CD8-positive, alpha-beta memory T cell (primary cell): ENCODE data around the gene ANKRD34A. TPM values are rescaled to one million over a fixed set of nuclear protein-coding genes. Genes with fewer than 3 reads are reported as not detected.
"Not testable (repeated sequence)": the region's sequence is repeated elsewhere in the genome, so short reads cannot be mapped to it uniquely, and the experiment has no call there.

Experiments
- CTCF ChIA-PET: fragments of 350-600 bp; sonication (Branson Sonifier 250); formaldehyde crosslinking; loops from one replicate; lab custom pipeline; 2021; ENCODE audit warnings: antibody characterized with exemption; lab: Charles Lee
- POLR2A ChIA-PET: fragments of 350-600 bp; sonication (Branson Sonifier 250); formaldehyde crosslinking; loops from one replicate; lab custom pipeline; 2021; ENCODE audit warnings: antibody characterized with exemption; lab: Charles Lee
- DNase-seq, 5 donors: peaks; one replicate each; pipeline versions ENCODE4 v3.0.0 to v3.0.0-alpha.2; 2020 to 2022; ENCODE audit warnings: mixed read lengths in 1 of 5
- H3K27ac ChIP-seq: one replicate; pipeline ENCODE4 v1.7.0; 2013; ENCODE audit warnings: low read depth, mild to moderate bottlenecking, low read length, moderate library complexity
- H3K27me3 ChIP-seq: 2 replicates; pipeline ENCODE4 v1.7.0; 2013; ENCODE audit warnings: low read length, mild to moderate bottlenecking; ENCODE audit not compliant: insufficient read depth, poor library complexity, severe bottlenecking
- H3K36me3 ChIP-seq: 2 replicates; pipeline ENCODE4 v1.7.0; 2013; ENCODE audit warnings: mild to moderate bottlenecking, low read length, moderate library complexity; ENCODE audit not compliant: insufficient read depth
- H3K4me1 ChIP-seq: 2 replicates; pipeline ENCODE4 v1.7.0; 2013; ENCODE audit warnings: mild to moderate bottlenecking, low read length, moderate library complexity; ENCODE audit not compliant: insufficient read depth
- H3K4me3 ChIP-seq: 2 replicates; pipeline ENCODE4 v1.7.0; 2013; ENCODE audit warnings: mild to moderate bottlenecking, low read length
- H3K9me3 ChIP-seq: 2 replicates; pipeline ENCODE4 v1.7.0; 2013; ENCODE audit warnings: mild to moderate bottlenecking, low read length
- H3K27ac Mint-ChIP-seq, 8 donors: one replicate each; pipeline ENCODE4 v1.8.0; 2020 to 2021; ENCODE audit warnings: mixed read lengths in 8 of 8, mild to moderate bottlenecking in 6 of 8, inconsistent platforms in 3 of 8, moderate library complexity in 3 of 8
- H3K27me3 Mint-ChIP-seq, 2 donors: one replicate each; pipeline ENCODE4 v1.8.0; 2020 to 2021; ENCODE audit warnings: mixed read lengths in 2 of 2, mild to moderate bottlenecking in 1 of 2, moderate library complexity in 1 of 2
- H3K36me3 Mint-ChIP-seq, 3 donors: one replicate each; pipeline ENCODE4 v1.8.0; 2020 to 2021; ENCODE audit warnings: mixed read lengths in 3 of 3, inconsistent platforms in 1 of 3, mild to moderate bottlenecking in 1 of 3
- H3K4me1 Mint-ChIP-seq, 3 donors: one replicate each; pipeline ENCODE4 v1.8.0; 2020 to 2021; ENCODE audit warnings: mixed read lengths in 3 of 3, inconsistent platforms in 1 of 3, mild to moderate bottlenecking in 1 of 3
- H3K4me3 Mint-ChIP-seq, 7 donors: one replicate each; pipeline ENCODE4 v1.8.0; 2020 to 2021; ENCODE audit warnings: mixed read lengths in 7 of 7, mild to moderate bottlenecking in 6 of 7, moderate library complexity in 4 of 7, inconsistent platforms in 2 of 7
- H3K9me3 Mint-ChIP-seq, 5 donors: one replicate each; pipeline ENCODE4 v1.8.0; 2020 to 2022; ENCODE audit warnings: mixed read lengths in 5 of 5, mild to moderate bottlenecking in 3 of 5, moderate library complexity in 2 of 5, inconsistent platforms in 1 of 5
- polyA plus RNA-seq: library from polyadenylated mRNA; unstranded; fragments of 300-500 nt; fragmentation: Illumina TruSeq; gene quantifications from one replicate; pipeline ENCODE4 v1.2.3, GENCODE V29; 2021
- total RNA-seq, 2 experiments: library from RNA; stranded (reverse); gene quantifications; one replicate each; pipeline ENCODE4 v1.2.3, GENCODE V29; 2021

The ANKRD34A gene
- total and polyA plus RNA-seq, 3 experiments from 2014 or later, result 0.97 to 8.7 (median 6.9) TPM

DNA sequence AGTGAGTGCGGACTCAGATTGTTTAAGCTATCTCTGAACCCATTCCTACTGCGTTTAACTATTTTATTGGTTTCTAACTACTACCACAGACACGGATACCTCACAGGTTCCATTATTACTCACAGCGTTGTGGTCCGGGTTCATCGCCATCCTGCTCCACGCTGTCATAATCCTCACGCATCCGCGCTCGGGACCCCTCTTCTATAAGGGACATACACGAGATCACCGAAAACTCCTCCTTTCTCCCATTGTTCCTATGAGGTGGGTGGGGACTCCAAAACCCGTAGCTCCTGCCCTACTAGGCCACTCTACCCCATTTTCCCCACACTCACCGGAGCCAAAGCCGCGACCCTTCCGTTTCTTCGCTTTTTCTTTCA lies 37.7 kb downstream of the ANKRD34A start:
- H3K4me3 Mint-ChIP-seq, result no peak overlapping the region
- H3K27ac Mint-ChIP-seq, result no peak overlapping the region
- peak overlapping the region; percentile 93 for H3K27ac ChIP-seq
- H3K4me1 ChIP-seq, result peaks cover 23% of the 10 kb centered on the region
- H3K4me1 Mint-ChIP-seq, result peaks cover 7 to 17% (median 15%) of the 10 kb centered on the region in 3 donors
- ChIA-PET CTCF (interaction anchor here (1.4 to 2.3 kb wide), 11 partner anchors 11 to 81 kb away, joined by 3 to 24 read pairs (median 8); partner anchors contain the start of genes ANKRD34A, LIX1L, NUDT17 and PIAS3), POLR2A (interaction anchor here (0.6 to 3.9 kb wide), 14 partner anchors 8 to 103 kb away, joined by 3 to 87 read pairs (median 7); partner anchors contain the start of genes ANKRD34A, LIX1L, NUDT17 and PEX11B)
- DNase-seq, result peak in 1 of 5 donors; percentile 6
- H3K9me3 ChIP-seq, result no peaks in the 10 kb centered on the region
- H3K9me3 Mint-ChIP-seq, result no peaks in the 10 kb centered on the region
- peaks cover 9% of the 10 kb centered on the region for H3K36me3 ChIP-seq
- peaks cover 0 to 19% (median 2%) of the 10 kb centered on the region in 3 donors for H3K36me3 Mint-ChIP-seq
- H3K27me3 ChIP-seq, result no peaks in the 10 kb centered on the region
- H3K27me3 Mint-ChIP-seq, result no peaks in the 10 kb centered on the region
- peak overlapping the region; percentile 89 for H3K4me3 ChIP-seq

DNA sequence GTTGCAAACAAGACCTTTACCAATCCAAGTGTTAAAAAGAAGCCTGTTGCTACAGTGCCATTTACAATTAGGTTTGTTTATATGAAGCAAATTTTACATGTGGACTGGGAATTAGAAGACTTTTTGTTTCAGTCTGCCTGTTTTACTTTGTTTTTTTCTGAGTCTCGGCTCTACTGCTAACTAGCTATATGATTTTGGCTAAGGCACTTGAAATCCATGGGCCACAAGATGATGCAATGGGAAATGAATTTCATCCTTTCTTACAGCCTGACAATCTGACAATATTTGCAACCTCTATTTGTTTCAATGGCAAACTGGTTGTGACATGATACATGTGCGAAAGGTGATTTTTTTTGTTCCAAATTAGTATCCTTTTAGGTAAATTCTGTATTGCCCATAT lies 42.1 kb downstream of the ANKRD34A start:
- peaks cover 9% of the 10 kb centered on the region for H3K36me3 ChIP-seq
- no peak overlapping the region for H3K27ac Mint-ChIP-seq
- H3K27me3 ChIP-seq, result no peaks in the 10 kb centered on the region
- H3K27ac ChIP-seq, result no peak overlapping the region
- CTCF ChIA-PET, result interaction anchor here (1.8 kb wide), 1 partner anchor 77 kb away, joined by 7 read pairs; the partner anchor contains the start of gene NUDT17
- no peaks in the 10 kb centered on the region for H3K9me3 Mint-ChIP-seq
- H3K36me3 Mint-ChIP-seq, result peaks cover 0 to 35% (median 1%) of the 10 kb centered on the region in 3 donors
- peaks cover 31 to 40% (median 34%) of the 10 kb centered on the region in 3 donors for H3K4me1 Mint-ChIP-seq
- no peak overlapping the region for H3K4me3 Mint-ChIP-seq
- H3K27me3 Mint-ChIP-seq, result no peaks in the 10 kb centered on the region
- H3K4me1 ChIP-seq, result peaks cover 30% of the 10 kb centered on the region
- POLR2A ChIA-PET, result no interaction called here
- no peak overlapping the region for H3K4me3 ChIP-seq
- DNase-seq, result no peak
- H3K9me3 ChIP-seq, result no peaks in the 10 kb centered on the region

DNA sequence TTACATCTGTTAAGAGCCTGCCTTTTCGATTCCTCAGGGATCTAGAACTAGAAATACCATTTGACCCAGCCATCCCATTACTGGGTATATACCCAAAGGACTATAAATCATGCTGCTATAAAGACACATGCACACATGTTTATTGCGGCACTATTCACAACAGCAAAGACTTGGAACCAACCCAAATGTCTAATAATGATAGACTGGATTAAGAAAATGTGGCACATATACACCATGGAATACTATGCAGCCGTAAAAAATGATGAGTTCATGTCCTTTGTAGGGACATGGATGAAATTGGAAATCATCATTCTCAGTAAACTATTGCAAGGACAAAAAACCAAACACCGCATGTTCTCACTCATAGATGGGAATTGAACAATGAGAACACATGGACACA lies 44.1 kb downstream of the ANKRD34A start:
- Mint-ChIP-seq H3K4me1 (peaks cover 42 to 56% (median 51%) of the 10 kb centered on the region in 3 donors), H3K4me3 (peak overlapping the region; percentile 66 to 99 (median 96)), H3K27ac (peak overlapping the region in 5 of 8 donors; percentile 58 to 85 (median 83)), H3K36me3 (peaks cover 0 to 49% (median 5%) of the 10 kb centered on the region in 3 donors)
- peaks cover 21% of the 10 kb centered on the region for H3K4me1 ChIP-seq
- POLR2A ChIA-PET, H3K36me3 ChIP-seq, H3K27ac ChIP-seq, H3K9me3 Mint-ChIP-seq, H3K27me3 ChIP-seq, CTCF ChIA-PET, H3K9me3 ChIP-seq, H3K4me3 ChIP-seq, H3K27me3 Mint-ChIP-seq, DNase-seq: not testable (repeated sequence)

DNA sequence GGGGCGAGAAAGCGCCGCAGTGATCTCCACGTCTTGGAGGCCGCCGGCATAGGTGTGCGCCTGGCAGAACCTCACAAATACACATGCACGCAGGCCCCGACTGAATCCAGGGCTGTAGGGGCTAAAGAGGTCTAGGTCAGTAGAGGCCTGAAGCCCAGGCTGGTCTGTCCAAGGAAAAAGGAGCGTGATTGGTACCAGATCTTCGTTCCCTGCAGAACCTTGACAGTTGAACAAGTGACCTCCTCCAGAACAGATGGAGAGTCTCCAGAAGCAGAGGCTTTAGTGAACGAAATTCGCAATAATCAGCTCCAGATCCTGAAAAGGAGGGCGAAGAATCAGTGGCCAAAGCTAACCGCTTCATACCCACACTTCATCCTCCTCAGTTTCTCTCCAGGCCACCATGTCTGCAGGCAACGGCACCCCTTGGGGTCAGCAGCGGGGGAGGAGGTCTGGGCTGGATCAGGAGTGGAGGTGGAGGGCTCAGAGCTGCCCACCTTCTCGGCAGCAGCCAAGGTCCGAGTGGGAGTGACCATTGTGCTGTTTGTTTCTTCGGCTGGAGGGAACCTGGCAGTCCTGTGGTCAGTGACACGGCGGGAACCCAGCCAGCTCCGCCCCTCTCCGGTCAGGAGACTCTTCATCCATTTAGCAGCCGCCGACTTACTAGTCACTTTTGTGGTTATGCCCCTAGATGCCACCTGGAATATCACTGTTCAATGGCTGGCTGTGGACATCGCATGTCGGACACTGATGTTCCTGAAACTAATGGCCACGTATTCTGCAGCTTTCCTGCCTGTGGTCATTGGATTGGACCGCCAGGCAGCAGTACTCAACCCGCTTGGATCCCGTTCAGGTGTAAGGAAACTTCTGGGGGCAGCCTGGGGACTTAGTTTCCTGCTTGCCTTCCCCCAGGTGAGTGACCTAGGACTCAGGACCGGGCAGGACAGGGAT lies 45.1 kb downstream of the ANKRD34A start:
- Mint-ChIP-seq H3K4me1 (peaks cover 46 to 62% (median 59%) of the 10 kb centered on the region in 3 donors), H3K27me3 (no peaks in the 10 kb centered on the region), H3K4me3 (peak overlapping the region; percentile 90 to 100 (median 97)), H3K36me3 (peaks cover 0 to 56% (median 10%) of the 10 kb centered on the region in 3 donors), H3K27ac (peak overlapping the region; percentile 83 to 98 (median 96)), H3K9me3 (no peaks in the 10 kb centered on the region)
- H3K36me3 ChIP-seq, result peaks cover 6% of the 10 kb centered on the region
- no peaks in the 10 kb centered on the region for H3K9me3 ChIP-seq
- H3K4me1 ChIP-seq, result peaks cover 21% of the 10 kb centered on the region
- CTCF ChIA-PET, result interaction anchor here (1.1 to 2.1 kb wide), 5 partner anchors 8 to 118 kb away, joined by 3 to 9 read pairs (median 4); partner anchors contain the start of genes ANKRD34A, NUDT17, POLR3GL and RBM8A
- DNase-seq, result no peak
- H3K27me3 ChIP-seq, result no peaks in the 10 kb centered on the region
- peak overlapping the region; percentile 85 for H3K4me3 ChIP-seq
- POLR2A ChIA-PET, result interaction anchor here (1.1 to 2.5 kb wide), 11 partner anchors 8 to 118 kb away, joined by 3 to 45 read pairs (median 8); partner anchors contain the start of genes ANKRD34A, LIX1L, PIAS3 and POLR3GL
- peak overlapping the region; percentile 68 for H3K27ac ChIP-seq

DNA sequence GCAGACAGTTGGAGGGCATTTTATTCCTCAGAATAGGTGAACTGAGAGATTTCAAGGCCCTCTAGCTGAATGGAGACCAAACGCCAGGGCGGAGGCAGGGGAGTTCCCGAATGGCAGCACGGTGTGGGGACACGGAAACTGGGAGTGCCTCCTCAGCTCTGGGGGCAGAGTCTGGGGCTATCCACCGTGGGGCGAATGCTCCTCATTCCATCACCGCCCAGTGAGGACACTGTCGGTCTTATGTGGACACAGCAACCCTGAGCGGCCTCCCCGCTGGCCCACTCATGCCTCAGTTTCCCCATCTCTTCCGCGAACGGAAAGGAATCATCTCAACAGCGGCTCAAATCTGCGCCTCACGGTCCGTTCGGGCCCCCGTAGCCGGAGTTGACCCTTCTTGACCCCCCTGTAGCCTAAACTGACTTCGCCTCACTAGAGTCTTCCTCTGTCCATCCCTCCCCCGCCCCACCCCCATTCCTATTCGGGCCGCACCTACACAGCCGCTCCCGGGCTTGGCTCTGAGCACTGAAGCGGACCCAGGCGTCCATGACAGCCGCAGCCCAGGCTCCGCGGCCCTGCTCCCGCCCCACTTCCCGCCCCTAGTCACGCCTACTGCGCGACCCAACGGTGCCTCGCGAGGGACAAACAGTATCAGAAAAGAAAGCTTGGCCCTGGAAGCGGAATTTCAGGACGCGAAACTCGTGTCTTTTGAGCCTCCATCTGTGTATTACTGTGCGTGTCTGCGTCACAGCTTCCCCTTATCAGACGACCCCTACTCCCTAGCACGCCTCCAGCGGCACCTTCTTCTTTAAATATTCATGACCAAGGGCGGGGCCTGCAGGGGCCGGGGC lies 46.0 kb downstream of the ANKRD34A start, which contains the start of gene PEX11B:
Gene PEX11B, minus strand, starts transcription at position 574 of the 848 bp plus-strand sequence. Its CDS starts 29 bp downstream, at position 545.
- Mint-ChIP-seq H3K9me3 (no peaks in the 10 kb centered on the region), H3K27ac (peak within 1 kb of the TSS; percentile 83 to 98 (median 96)), H3K4me1 (peaks cover 52 to 66% (median 60%) of the 10 kb centered on the region in 3 donors), H3K27me3 (no peaks in the 10 kb centered on the region), H3K36me3 (peaks cover 0 to 58% (median 10%) of the 10 kb centered on the region in 3 donors), H3K4me3 (peak within 1 kb of the TSS; percentile 90 to 100 (median 97))
- Histone ChIP-seq H3K36me3 (peaks cover 6% of the 10 kb centered on the region), H3K4me3 (peak within 1 kb of the TSS; percentile 85), H3K4me1 (peaks cover 21% of the 10 kb centered on the region), H3K27ac (peak within 1 kb of the TSS; percentile 68), H3K9me3 (no peaks in the 10 kb centered on the region), H3K27me3 (no peaks in the 10 kb centered on the region)
- ChIA-PET POLR2A (interaction anchor here (1.1 to 2.5 kb wide), 11 partner anchors 9 to 119 kb away, joined by 3 to 45 read pairs (median 8); partner anchors contain the start of genes ANKRD34A, LIX1L, PIAS3 and POLR3GL), CTCF (interaction anchor here (1.1 to 2.1 kb wide), 6 partner anchors 9 to 119 kb away, joined by 3 to 9 read pairs (median 4); partner anchors contain the start of genes ANKRD34A, NUDT17, POLR3GL and RBM8A)
- DNase-seq, result peak; percentile 85 to 94 (median 89)

DNA sequence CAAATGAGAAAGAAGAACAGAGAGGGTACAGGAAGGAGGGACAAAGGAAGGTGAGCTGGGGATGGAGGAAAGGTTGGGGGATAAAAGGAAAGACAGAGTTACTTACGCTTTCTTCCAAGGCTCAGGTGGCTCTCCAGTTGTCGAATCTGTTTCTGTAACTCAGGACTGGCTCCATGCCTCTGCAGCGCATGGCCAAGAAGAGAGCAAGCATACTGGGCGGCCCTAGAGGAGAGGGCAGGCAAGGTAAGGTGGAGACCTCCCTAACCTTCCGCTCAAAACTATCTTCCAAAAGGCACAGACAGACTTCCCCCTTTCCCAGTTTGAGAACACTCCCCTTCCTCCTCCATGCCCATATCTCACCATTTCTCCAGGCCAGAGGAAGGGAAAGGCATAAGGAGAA lies 46.8 kb downstream of the ANKRD34A start:
- peak overlapping the region in 7 of 8 donors; percentile 83 to 98 (median 96) for H3K27ac Mint-ChIP-seq
- no peaks in the 10 kb centered on the region for H3K27me3 ChIP-seq
- H3K9me3 Mint-ChIP-seq, result no peaks in the 10 kb centered on the region
- H3K36me3 Mint-ChIP-seq, result peaks cover 0 to 59% (median 12%) of the 10 kb centered on the region in 3 donors
- peaks cover 21% of the 10 kb centered on the region for H3K4me1 ChIP-seq
- ChIA-PET POLR2A (interaction anchor here (2.0 to 2.5 kb wide), 5 partner anchors 10 to 79 kb away, joined by 8 to 45 read pairs (median 16); partner anchors contain the start of genes ANKRD34A, PIAS3, POLR3GL and RBM8A), CTCF (interaction anchor here (1.2 to 2.1 kb wide), 4 partner anchors 10 to 72 kb away, joined by 3 to 9 read pairs (median 6); partner anchors contain the start of genes NUDT17 and RBM8A)
- H3K9me3 ChIP-seq, result no peaks in the 10 kb centered on the region
- H3K27me3 Mint-ChIP-seq, result no peaks in the 10 kb centered on the region
- no peak for DNase-seq
- peak overlapping the region; percentile 85 for H3K4me3 ChIP-seq
- peak overlapping the region; percentile 68 for H3K27ac ChIP-seq
- H3K36me3 ChIP-seq, result peaks cover 6% of the 10 kb centered on the region
- peak overlapping the region; percentile 90 to 100 (median 97) for H3K4me3 Mint-ChIP-seq
- H3K4me1 Mint-ChIP-seq, result peaks cover 55 to 69% (median 60%) of the 10 kb centered on the region in 3 donors
